Stomach (tissue), 4 donors: ENCODE measurements around the gene AJAP1.

Source experiments
- POLR2AphosphoS5 ChIP-seq, 3 donors: sonication (generic); formaldehyde crosslinking; IDR thresholded peaks; one replicate each; pipeline ENCODE4 v1.6.1; 2016; ENCODE audit warnings: antibody characterized with exemption in 3 of 3
- TF ChIP-seq, protein P1 (sequence below), 7 experiments: fragments of 450-650 bp in 4 of 7; fragments of 200-600 bp in 3 of 7; sonication (generic) in 3 of 7; IDR thresholded peaks; one replicate each; pipeline ENCODE4 v1.5.1; 2016 to 2019; ENCODE audit warnings: antibody characterized with exemption in 7 of 7, control low read depth in 2 of 7, mild to moderate bottlenecking in 1 of 7

- TF ChIP-seq, protein P1, sequence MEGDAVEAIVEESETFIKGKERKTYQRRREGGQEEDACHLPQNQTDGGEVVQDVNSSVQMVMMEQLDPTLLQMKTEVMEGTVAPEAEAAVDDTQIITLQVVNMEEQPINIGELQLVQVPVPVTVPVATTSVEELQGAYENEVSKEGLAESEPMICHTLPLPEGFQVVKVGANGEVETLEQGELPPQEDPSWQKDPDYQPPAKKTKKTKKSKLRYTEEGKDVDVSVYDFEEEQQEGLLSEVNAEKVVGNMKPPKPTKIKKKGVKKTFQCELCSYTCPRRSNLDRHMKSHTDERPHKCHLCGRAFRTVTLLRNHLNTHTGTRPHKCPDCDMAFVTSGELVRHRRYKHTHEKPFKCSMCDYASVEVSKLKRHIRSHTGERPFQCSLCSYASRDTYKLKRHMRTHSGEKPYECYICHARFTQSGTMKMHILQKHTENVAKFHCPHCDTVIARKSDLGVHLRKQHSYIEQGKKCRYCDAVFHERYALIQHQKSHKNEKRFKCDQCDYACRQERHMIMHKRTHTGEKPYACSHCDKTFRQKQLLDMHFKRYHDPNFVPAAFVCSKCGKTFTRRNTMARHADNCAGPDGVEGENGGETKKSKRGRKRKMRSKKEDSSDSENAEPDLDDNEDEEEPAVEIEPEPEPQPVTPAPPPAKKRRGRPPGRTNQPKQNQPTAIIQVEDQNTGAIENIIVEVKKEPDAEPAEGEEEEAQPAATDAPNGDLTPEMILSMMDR (IDR thresholded peaks at IDR 0.05): no peak
- TF ChIP-seq POLR2AphosphoS5 (IDR thresholded peaks at IDR 0.05): no peak
Observed at GRCh38 chr1:4772294-4773010, 118.0 kb downstream of the AJAP1 start.
